GM19324 (cell line): ENCODE data around the gene CRIM1.

Experiments
- ATAC-seq: cut with Tn5 transposase; IDR thresholded peaks from one replicate; pipeline ENCODE4 v1.9.1; 2021; ENCODE audit warnings: mild to moderate bottlenecking, moderate library complexity; ENCODE audit not compliant: unreplicated experiment, low FRiP score

The CRIM1 gene

GRCh38 chr2:36416370-36417165 is 61.0 kb downstream of the CRIM1 start:
- ATAC-seq, result no peak

GRCh38 chr2:36420569-36421181 is 65.1 kb downstream of the CRIM1 start:
- ATAC-seq, result no peak

- no peak for ATAC-seq
Measured at GRCh38 chr2:36421379-36421778, 65.8 kb downstream of the CRIM1 start.

GRCh38 chr2:36423172-36423571 is 67.6 kb downstream of the CRIM1 start:
- no peak for ATAC-seq

GRCh38 chr2:36423619-36424120 is 68.1 kb downstream of the CRIM1 start:
- no peak for ATAC-seq

GRCh38 chr2:36425608-36426355 is 70.2 kb downstream of the CRIM1 start:
- ATAC-seq, result no peak

GRCh38 chr2:36427790-36428243 is 72.2 kb downstream of the CRIM1 start:
- ATAC-seq, result no peak

GRCh38 chr2:36430549-36430948 is 75.0 kb downstream of the CRIM1 start:
- no peak for ATAC-seq

GRCh38 chr2:36432479-36432878 is 76.9 kb downstream of the CRIM1 start:
- ATAC-seq, result no peak

- no peak for ATAC-seq
Measured at GRCh38 chr2:36433311-36434217, 78.0 kb downstream of the CRIM1 start.

GRCh38 chr2:36438449-36438977 is 82.9 kb downstream of the CRIM1 start:
- ATAC-seq, result no peak

GRCh38 chr2:36439084-36439483 is 83.5 kb downstream of the CRIM1 start:
- no peak for ATAC-seq

GRCh38 chr2:36441065-36441625 is 85.6 kb downstream of the CRIM1 start:
- ATAC-seq, result no peak

- ATAC-seq, result no peak
Measured at GRCh38 chr2:36441816-36442215, 86.2 kb downstream of the CRIM1 start.

GRCh38 chr2:36444216-36444936 is 88.8 kb downstream of the CRIM1 start:
- no peak for ATAC-seq

- no peak for ATAC-seq
Measured at GRCh38 chr2:36445185-36445866, 89.7 kb downstream of the CRIM1 start.

- ATAC-seq, result no peak
Measured at GRCh38 chr2:36446294-36446693, 90.7 kb downstream of the CRIM1 start.

GRCh38 chr2:36449213-36449612 is 93.6 kb downstream of the CRIM1 start:
- no peak for ATAC-seq
